H1 (cell line): ENCODE measurements around the gene B3GLCT.

Source experiments
- ASH2L ChIP-seq: fragments of 200-600, 300-600 bp; sonication (generic); IDR thresholded peaks from one replicate; pipeline ENCODE4 v1.7.1; 2017; ENCODE audit warnings: low read length
- BRCA1 ChIP-seq: IDR thresholded peaks from 2 replicates; pipeline ENCODE4 v1.6.1; 2012; ENCODE audit warnings: low read depth, low read length, improper control_type of control experiment
- CHD1 ChIP-seq: IDR thresholded peaks from 2 replicates; pipeline ENCODE4 v1.6.1; 2012; ENCODE audit warnings: low read depth, low read length, improper control_type of control experiment
- MAFK ChIP-seq: IDR thresholded peaks from 2 replicates; pipeline ENCODE4 v1.6.1; 2012; ENCODE audit warnings: low read depth, mild to moderate bottlenecking, improper control_type of control experiment, low read length
- POLR2A ChIP-seq, 2 experiments: IDR thresholded peaks; 1 replicate in 1 of 2; 2 replicates in 1 of 2; pipeline ENCODE4 v1.6.1; 2011; ENCODE audit warnings: low read depth in 2 of 2, low read length in 2 of 2, mild to moderate bottlenecking in 2 of 2; ENCODE audit errors: control extremely low read depth in 1 of 2
- POLR2AphosphoS5 ChIP-seq: IDR thresholded peaks from 2 replicates; pipeline ENCODE4 v1.6.1; 2011; ENCODE audit warnings: low read depth, low read length
- RBBP5 ChIP-seq: IDR thresholded peaks from 2 replicates; pipeline ENCODE4 v1.7.1; 2012; ENCODE audit warnings: low read depth, mild to moderate bottlenecking, inconsistent platforms, low read length, moderate library complexity, borderline replicate concordance
- SIN3A ChIP-seq, 2 experiments: IDR thresholded peaks in 1 of 2; conservative IDR thresholded peaks in 1 of 2; 2 replicates each; pipeline ENCODE4 v1.6.1; 2011 to 2012; ENCODE audit warnings: low read length in 2 of 2, improper control_type of control experiment in 1 of 2, low read depth in 1 of 2, mild to moderate bottlenecking in 1 of 2
- SUZ12 ChIP-seq: fragments of 200-600 bp; sonication (generic); IDR thresholded peaks from 2 replicates; pipeline ENCODE4 v1.6.1; 2012; ENCODE audit warnings: mild to moderate bottlenecking, inconsistent platforms, low read length, moderate library complexity, mixed read lengths
- TCF12 ChIP-seq: IDR thresholded peaks from 2 replicates; pipeline ENCODE4 v1.6.1; 2011; ENCODE audit warnings: low read depth, mild to moderate bottlenecking, low read length
- TF ChIP-seq, protein P1 (sequence below): IDR thresholded peaks from 2 replicates; pipeline ENCODE4 v1.6.1; 2011; ENCODE audit warnings: low read length, improper control_type of control experiment

DNA sequence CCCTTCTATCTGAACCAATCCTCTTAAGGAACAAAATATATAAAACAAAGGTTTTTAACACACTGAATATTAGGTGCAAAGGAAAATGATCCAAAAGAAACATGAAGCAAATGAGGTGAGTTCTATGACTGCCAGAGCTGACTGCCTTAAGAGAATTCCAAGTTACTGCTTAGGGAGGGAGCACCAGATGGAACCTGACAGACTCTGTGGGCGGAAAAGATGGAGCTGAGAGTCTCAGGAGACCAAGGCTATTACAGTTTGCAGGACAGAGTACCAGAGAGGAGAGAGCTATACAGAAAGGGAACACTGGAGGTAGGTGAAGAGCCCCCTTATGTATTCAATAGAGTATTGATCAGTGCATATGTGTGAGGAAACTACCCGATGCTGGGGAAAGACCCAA lies 87.2 kb downstream of the B3GLCT start:
- TF ChIP-seq MAFK (no peak), SIN3A (conservative IDR thresholded peaks at IDR 0.05 in 1 of 2, IDR thresholded peaks at IDR 0.05 in 1 of 2; ENCODE audit: low read depth in 1 of 2, low read length in 2 of 2) (no peak), CHD1 (no peak), POLR2A (IDR thresholded peaks at IDR 0.05; ENCODE audit: control extremely low read depth in 1 of 2, low read depth in 2 of 2, low read length in 2 of 2) (no peak), POLR2AphosphoS5 (no peak), TCF12 (no peak), ASH2L (no peak), BRCA1 (no peak), RBBP5 (no peak), SUZ12 (no peak)
- TF ChIP-seq, protein P1, sequence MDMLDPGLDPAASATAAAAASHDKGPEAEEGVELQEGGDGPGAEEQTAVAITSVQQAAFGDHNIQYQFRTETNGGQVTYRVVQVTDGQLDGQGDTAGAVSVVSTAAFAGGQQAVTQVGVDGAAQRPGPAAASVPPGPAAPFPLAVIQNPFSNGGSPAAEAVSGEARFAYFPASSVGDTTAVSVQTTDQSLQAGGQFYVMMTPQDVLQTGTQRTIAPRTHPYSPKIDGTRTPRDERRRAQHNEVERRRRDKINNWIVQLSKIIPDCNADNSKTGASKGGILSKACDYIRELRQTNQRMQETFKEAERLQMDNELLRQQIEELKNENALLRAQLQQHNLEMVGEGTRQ: no peak
